ENCODE measurements around the gene A2ML1.
"Not testable (repeated sequence)": the region's sequence is repeated elsewhere in the genome, so short reads cannot be mapped to it uniquely, and the experiment has no call there.

A2ML1 gene

GRCh38 chr12:8855891-8856290 lies 33.5 kb downstream of the A2ML1 start:
- no peak for DNase-seq (ENCODE audit: low read depth in 3 of 3)

GRCh38 chr12:8859448-8859847 lies 37.0 kb downstream of the A2ML1 start:
- DNase-seq (ENCODE audit: low read depth in 3 of 3) = not testable (repeated sequence)

- DNase-seq (ENCODE audit: low read depth in 3 of 3) = peak in 1 of 3 donors; percentile 3
These were observed 37.9 kb downstream of the A2ML1 start for GRCh38 chr12:8860165-8860961.

- DNase-seq (ENCODE audit: low read depth in 3 of 3) = no peak
These were observed 44.0 kb downstream of the A2ML1 start for GRCh38 chr12:8866429-8866828.

GRCh38 chr12:8867009-8867408 lies 44.6 kb downstream of the A2ML1 start:
- DNase-seq (ENCODE audit: low read depth in 3 of 3) = no peak

- DNase-seq (ENCODE audit: low read depth in 3 of 3) = no peak
These were observed 45.4 kb downstream of the A2ML1 start for GRCh38 chr12:8867786-8868185.

GRCh38 chr12:8870586-8870985 lies 48.2 kb downstream of the A2ML1 start:
- DNase-seq (ENCODE audit: low read depth in 3 of 3) = no peak

- DNase-seq (ENCODE audit: low read depth in 3 of 3) = no peak
These were observed 48.6 kb downstream of the A2ML1 start for GRCh38 chr12:8871068-8871467.

GRCh38 chr12:8876887-8877286 lies 54.5 kb downstream of the A2ML1 start:
- DNase-seq (ENCODE audit: low read depth in 3 of 3) = no peak

GRCh38 chr12:8886502-8887284 lies 64.3 kb downstream of the A2ML1 start:
- no peak for DNase-seq (ENCODE audit: low read depth in 3 of 3)

- DNase-seq (ENCODE audit: low read depth in 3 of 3) = no peak
These were observed 64.9 kb downstream of the A2ML1 start for GRCh38 chr12:8887285-8887715.

GRCh38 chr12:8890313-8891085 lies 68.1 kb downstream of the A2ML1 start:
- DNase-seq (ENCODE audit: low read depth in 3 of 3) = peak in 2 of 3 donors; percentile 45 to 47

- DNase-seq (ENCODE audit: low read depth in 3 of 3) = no peak
These were observed 69.6 kb downstream of the A2ML1 start for GRCh38 chr12:8891976-8892375.

- DNase-seq (ENCODE audit: low read depth in 3 of 3) = no peak
These were observed 72.0 kb downstream of the A2ML1 start for GRCh38 chr12:8894378-8894777.

GRCh38 chr12:8894986-8895385 lies 72.6 kb downstream of the A2ML1 start:
- DNase-seq (ENCODE audit: low read depth in 3 of 3) = no peak

- no peak for DNase-seq (ENCODE audit: low read depth in 3 of 3)
These were observed 74.7 kb downstream of the A2ML1 start for GRCh38 chr12:8897081-8897480.

- no peak for DNase-seq (ENCODE audit: low read depth in 3 of 3)
These were observed 77.4 kb downstream of the A2ML1 start for GRCh38 chr12:8899830-8900229.

GRCh38 chr12:8902703-8903102 lies 80.3 kb downstream of the A2ML1 start:
- DNase-seq (ENCODE audit: low read depth in 3 of 3) = not testable (repeated sequence)

- DNase-seq (ENCODE audit: low read depth in 3 of 3) = no peak
These were observed 81.2 kb downstream of the A2ML1 start for GRCh38 chr12:8903646-8904045.

- DNase-seq (ENCODE audit: low read depth in 3 of 3) = no peak
These were observed 82.2 kb downstream of the A2ML1 start for GRCh38 chr12:8904665-8905064.

GRCh38 chr12:8905546-8905945 lies 83.1 kb downstream of the A2ML1 start:
- no peak for DNase-seq (ENCODE audit: low read depth in 3 of 3)
